Pons (tissue), 1 donor: ENCODE measurements around the gene CXCL11.
"Not testable (repeated sequence)": the region's sequence is repeated elsewhere in the genome, so short reads cannot be mapped to it uniquely, and the experiment has no call there.

ENCODE experiments used
- DNase-seq: peaks from one replicate; pipeline ENCODE4 v3.0.0-alpha.2; 2016; ENCODE audit warnings: low spot score

The CXCL11 gene

GRCh38 chr4:76042241-76042998, 6.5 kb upstream of the CXCL11 start:
- not testable (repeated sequence) for DNase-seq

- no peak for DNase-seq
These were observed 985 bp upstream of the CXCL11 start for GRCh38 chr4:76036855-76037254.

GRCh38 chr4:76035141-76035540, 729 bp downstream of the CXCL11 start:
- DNase-seq: no peak

- DNase-seq: no peak
These were observed 6.6 kb downstream of the CXCL11 start for GRCh38 chr4:76029300-76029699.

- DNase-seq: peak; percentile 39
These were observed 7.5 kb downstream of the CXCL11 start for GRCh38 chr4:76028350-76028765.

- DNase-seq: no peak
These were observed 11.8 kb downstream of the CXCL11 start for GRCh38 chr4:76024065-76024464.

- peak; percentile 33 for DNase-seq
These were observed 12.5 kb downstream of the CXCL11 start, which contains the start of gene CXCL10 for GRCh38 chr4:76023389-76023788. Gene CXCL10 (minus strand): TSS chr4:76023497. CDS start chr4:76023431, 66 bp downstream.

GRCh38 chr4:76022677-76023076, 13.2 kb downstream of the CXCL11 start:
- no peak for DNase-seq

- DNase-seq: no peak
These were observed 13.8 kb downstream of the CXCL11 start for GRCh38 chr4:76022031-76022430.

GRCh38 chr4:76017056-76017686, 18.7 kb downstream of the CXCL11 start:
- no peak for DNase-seq

GRCh38 chr4:76016393-76016792, 19.5 kb downstream of the CXCL11 start:
- no peak for DNase-seq

GRCh38 chr4:76013540-76013939, 22.3 kb downstream of the CXCL11 start:
- DNase-seq: no peak

- DNase-seq: no peak
These were observed 23.5 kb downstream of the CXCL11 start for GRCh38 chr4:76012388-76012801.

GRCh38 chr4:76011700-76012387, 24.0 kb downstream of the CXCL11 start:
- DNase-seq: peak; percentile 43

GRCh38 chr4:76011018-76011670, 24.7 kb downstream of the CXCL11 start:
- DNase-seq: no peak

GRCh38 chr4:76010576-76010975, 25.3 kb downstream of the CXCL11 start:
- DNase-seq: no peak

GRCh38 chr4:76009311-76009710, 26.6 kb downstream of the CXCL11 start:
- DNase-seq: no peak

GRCh38 chr4:76007089-76007862, 28.6 kb downstream of the CXCL11 start, which contains the start of gene CXCL9:
Gene CXCL9 (minus strand): TSS chr4:76007509. CDS start chr4:76007449, 60 bp downstream.
- DNase-seq: no peak

GRCh38 chr4:76003620-76004019, 32.2 kb downstream of the CXCL11 start:
- no peak for DNase-seq

- no peak for DNase-seq
These were observed 32.8 kb downstream of the CXCL11 start for GRCh38 chr4:76003035-76003434.

- no peak for DNase-seq
These were observed 33.7 kb downstream of the CXCL11 start for GRCh38 chr4:76002176-76002575.
